HG03571 (cell line): ENCODE measurements around the gene THADA.
"Not testable (repeated sequence)": the region's sequence is repeated elsewhere in the genome, so short reads cannot be mapped to it uniquely, and the experiment has no call there.

Experiments used
- ATAC-seq: cut with Tn5 transposase; IDR thresholded peaks from one replicate; pipeline ENCODE4 v1.9.1; 2021; ENCODE audit not compliant: unreplicated experiment

The THADA gene

GRCh38 chr2:43542285-43542933, 53.4 kb downstream of the THADA start:
- no peak for ATAC-seq

GRCh38 chr2:43541165-43541564, 54.7 kb downstream of the THADA start:
- no peak for ATAC-seq

DNA sequence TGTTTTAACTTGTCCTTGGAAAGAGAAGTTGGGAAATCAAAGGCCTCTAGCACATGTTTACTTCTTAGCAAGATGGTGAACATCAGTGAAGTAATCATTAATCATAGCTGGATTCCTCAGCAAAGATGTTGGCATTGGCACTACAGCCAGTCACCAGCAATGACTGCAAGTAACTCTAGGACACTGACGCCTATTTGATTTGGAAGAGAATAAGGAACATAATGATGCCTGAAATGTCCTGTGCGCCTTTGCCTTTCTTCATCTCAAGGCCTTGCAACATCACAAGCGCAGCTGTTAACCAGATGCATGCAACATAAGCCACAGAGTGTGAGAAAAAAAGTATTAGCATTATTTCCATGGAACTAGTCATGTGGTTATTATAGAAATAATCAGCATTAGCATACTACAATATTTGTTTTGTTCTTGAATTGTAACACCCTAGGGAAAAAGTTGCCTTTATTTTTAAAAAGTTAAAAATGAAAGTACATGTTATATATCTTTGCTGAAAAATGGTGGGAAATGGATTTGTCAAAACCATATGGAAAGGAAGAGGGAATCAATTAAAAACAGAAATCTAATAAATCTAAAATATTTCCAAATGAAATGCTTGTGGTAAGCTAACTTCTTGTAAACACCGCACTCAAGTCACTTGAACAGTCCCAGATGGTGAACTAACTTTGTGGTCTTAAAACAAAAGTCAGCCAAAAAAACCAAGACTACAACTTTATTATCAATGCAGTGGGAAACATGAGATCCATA, 55.6 kb downstream of the THADA start:
- no peak for ATAC-seq

- no peak for ATAC-seq
Observed at GRCh38 chr2:43539436-43539835, 56.4 kb downstream of the THADA start.

- no peak for ATAC-seq
Observed at GRCh38 chr2:43538034-43538670, 57.7 kb downstream of the THADA start.

GRCh38 chr2:43537137-43537536, 58.7 kb downstream of the THADA start:
- no peak for ATAC-seq

- ATAC-seq, result no peak
Observed at GRCh38 chr2:43534569-43534968, 61.3 kb downstream of the THADA start.

DNA sequence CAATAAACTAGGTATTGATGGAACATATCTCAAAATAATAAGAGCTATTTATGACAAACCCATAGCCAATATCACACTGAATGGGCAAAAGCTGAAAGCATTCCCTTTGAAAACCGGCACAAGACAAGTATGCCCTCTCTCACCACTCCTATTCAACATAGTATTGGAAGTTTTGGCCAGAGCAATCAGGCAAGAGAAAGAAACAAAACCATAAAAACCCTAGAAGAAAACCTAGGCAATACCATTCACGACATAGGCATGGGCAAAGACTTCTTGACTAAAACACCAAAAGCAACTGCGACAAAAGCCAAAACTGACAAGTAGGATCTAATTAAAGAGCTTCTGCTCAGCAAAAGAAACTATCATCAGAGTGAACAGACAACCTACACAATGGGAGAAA, 63.3 kb downstream of the THADA start:
- not testable (repeated sequence) for ATAC-seq

GRCh38 chr2:43531251-43531650, 64.6 kb downstream of the THADA start:
- ATAC-seq, result no peak

DNA sequence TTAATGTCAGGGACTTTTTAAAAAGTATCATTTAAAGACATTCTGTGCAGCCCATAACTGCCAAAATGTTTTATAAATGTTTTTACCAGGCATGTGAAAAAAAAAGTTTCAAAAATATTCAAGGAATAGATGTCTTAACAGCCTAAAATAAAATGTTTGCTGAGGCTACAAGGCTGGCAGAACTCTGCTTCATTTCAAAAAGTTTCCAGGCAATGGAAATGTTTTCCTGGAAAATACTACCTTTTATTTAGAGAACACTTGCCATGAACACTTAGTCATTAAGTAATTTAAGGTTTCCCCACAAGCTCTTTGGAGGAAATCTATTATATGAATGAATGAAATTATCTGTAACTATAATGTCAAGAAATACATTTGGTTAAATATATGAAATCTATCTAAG, 68.8 kb downstream of the THADA start:
- no peak for ATAC-seq

- no peak for ATAC-seq
Observed at GRCh38 chr2:43525506-43525905, 70.3 kb downstream of the THADA start.

DNA sequence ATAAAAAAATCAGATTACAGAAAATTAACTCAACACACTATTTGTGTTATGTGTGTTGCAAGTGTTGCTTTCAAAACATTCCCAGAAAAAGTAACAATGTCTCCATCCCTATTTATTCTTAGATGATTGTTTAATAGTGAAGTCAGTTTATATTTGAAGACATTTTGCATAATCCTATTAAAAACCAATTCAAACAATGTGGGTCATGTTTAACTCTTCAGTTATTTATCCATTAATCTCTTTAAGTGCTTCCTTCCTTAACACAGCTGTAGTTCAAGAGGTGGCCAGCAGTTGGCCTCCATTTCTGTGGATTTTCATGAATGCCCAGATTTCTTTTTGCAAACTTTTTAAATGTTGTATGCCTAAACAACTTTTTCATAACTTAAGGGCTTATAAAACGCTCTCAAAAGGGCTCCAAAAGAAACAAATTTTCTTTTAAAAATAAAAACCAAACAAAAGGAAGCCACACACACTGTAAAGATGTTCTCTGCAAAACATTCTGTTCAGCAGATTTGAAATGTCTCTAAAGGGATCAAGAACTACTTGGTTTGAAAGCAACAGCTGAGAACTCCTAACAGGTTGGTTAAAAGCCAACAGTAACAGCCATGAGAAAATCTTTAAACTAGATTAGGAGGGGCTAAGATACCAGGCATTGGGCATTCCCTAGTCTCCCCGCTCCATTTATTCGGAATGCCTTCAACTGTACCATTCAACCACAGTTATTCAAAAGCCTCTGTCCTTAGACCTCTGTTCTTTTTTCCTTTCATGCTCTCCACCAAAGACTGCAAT, 71.5 kb downstream of the THADA start:
- ATAC-seq, result no peak

- ATAC-seq, result no peak
Observed at GRCh38 chr2:43522177-43522576, 73.7 kb downstream of the THADA start.

GRCh38 chr2:43521568-43521967, 74.3 kb downstream of the THADA start:
- no peak for ATAC-seq

DNA sequence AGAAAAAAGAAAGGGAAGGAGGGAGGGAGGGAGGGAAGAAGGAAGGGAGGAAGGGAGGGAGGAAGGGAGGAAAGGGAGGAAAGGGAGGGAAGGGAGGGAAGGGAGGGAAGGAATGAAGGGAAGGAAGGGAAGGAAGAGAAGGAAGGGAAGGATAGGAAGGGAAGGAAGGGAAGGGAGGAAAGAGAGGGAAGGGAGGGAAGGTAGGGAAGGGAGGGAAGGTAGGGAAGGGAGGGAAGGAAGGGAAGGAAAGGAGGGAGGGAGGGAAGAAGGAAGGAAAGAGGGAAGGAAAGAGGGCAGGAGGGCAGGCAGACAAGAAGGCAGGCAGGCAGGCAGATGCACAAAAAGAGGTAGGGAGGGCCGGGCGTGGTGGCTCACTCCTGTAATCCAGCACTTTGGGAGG, 74.9 kb downstream of the THADA start:
- ATAC-seq, result no peak

DNA sequence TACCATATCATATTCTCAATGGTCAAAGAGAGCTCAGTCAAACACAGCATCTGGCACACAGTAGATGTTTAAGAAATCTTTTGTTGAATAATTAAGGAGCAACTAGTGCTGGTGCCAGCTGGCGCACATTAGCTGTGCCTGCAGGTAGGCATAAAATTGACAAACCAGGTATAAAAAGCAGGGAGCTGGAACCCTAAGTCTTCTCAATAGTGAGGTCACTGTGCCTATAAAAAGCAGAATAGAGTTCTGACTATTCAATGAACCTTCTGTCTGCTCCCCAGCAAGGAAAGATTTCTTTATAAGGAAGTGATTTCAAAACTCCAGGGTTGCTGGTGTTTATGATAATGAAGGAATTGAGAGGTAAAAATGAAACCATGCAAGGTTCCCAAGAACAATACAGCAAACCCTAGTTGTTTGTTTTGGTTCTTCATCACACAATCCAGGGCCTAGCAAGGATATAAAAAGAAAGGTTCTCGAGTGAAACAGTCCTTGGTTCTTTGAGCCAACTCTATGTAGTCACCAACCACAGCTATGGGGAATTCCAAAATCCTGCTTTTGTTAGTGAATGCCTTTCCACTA, 76.1 kb downstream of the THADA start:
- no peak for ATAC-seq

DNA sequence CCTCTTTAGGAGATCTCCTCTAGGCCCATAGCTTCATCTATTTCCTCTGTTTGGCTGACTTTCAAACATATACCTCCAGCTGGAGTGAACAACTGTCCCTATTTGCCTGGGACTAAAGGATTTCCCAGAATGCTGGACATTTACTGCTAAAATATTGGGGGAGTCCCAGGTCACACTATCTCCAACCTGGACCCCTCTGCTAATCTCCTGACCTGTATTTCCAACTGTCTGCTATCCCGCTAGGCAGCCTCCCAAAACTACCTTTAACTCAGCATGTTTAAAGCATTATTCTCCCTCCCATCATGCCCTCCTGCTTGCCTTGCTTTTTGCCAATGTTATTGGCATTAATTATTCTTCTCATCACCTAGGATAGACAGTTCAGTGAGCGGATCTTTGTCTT, 77.1 kb downstream of the THADA start:
- no peak for ATAC-seq

DNA sequence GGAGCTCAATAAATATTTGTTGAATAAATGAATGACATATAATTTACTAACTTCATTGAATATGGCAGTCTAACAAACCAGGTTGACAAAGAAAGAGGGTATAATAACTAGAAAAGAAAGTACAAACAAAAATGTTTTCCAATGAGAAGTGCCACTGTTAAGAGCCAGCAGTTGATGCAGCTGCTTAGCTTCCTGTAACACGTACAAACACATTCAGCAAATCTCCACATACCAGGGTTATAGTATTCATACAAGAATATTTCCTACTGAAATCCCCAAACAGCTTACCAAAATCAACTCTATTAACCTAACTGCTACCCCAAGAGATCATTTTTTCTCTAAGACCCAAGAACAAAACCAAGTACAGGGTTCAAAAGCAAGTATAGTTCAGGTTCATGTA, 77.7 kb downstream of the THADA start:
- no peak for ATAC-seq

DNA sequence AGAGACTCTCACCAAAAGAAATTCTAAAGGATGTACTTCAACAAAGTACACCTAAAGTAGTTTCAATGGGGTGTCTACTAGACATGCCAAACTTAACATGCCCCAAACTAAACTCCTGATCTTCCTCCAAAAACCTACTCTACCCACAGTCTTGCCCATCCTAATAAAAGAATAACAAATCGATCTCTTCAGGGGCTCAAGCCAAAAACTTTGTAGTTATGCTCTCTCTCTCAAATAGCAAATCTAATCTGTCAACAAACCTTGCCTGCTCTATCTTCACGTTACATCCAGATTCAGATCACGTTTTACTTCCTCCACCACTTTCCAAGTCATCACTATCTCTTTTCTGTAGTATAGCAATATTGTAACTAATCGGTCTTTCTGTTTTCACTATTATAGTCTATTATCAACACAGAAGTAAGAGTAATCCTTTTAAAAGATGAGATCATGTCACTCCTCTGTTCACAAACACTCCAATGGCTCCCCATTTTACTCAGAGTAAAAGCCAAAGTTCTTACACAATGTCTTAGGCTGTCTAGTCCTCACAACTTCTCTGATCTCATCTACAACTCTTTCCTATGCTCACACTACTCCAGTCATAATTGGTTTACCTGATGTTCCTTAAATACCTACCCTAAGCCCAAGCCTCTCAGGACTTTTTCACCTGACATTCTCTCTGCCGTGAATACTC, 79.9 kb downstream of the THADA start:
- no peak for ATAC-seq

- no peak for ATAC-seq
Observed at GRCh38 chr2:43515248-43515647, 80.6 kb downstream of the THADA start.

- no peak for ATAC-seq
Observed at GRCh38 chr2:43513796-43514195, 82.0 kb downstream of the THADA start.
